ENCODE data around the gene SERP2. TPM values are rescaled to one million over a fixed set of nuclear protein-coding genes. Genes with fewer than 3 reads are reported as not detected.

The SERP2 gene
- polyA plus RNA-seq, 1 experiment: 5.4 TPM

DNA sequence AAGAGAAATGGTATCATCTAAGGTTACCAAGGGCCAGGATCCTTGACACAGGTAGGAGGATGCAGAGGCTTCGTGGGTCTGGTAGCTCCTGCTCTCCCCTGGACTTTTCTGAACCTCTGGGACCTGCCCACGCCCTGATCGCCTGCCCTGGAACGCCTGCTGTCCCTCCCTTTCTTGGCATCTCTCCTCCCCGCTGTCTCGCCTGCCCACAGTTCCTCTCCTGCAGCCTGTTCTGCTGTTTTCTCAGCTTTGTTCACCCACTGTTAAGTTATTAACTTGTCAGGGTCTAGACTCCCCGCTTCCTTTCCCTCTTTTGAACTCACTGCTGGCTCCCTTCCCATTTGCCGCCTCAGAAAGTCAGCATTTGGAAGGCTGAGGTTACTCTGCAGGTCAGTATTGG, 19.8 kb downstream of the SERP2 start:
- ChIA-PET CTCF (interaction anchor here (1.3 kb wide), 1 partner anchor 10 kb away, joined by 3 read pairs; no protein-coding TSS in a partner anchor), POLR2A (no interaction called here)
- Histone ChIP-seq H3K27me3 (ENCODE audit: control insufficient read depth, insufficient read depth, low read length) (no peaks in the 10 kb centered on the region), H3K36me3 (ENCODE audit: control insufficient read depth, insufficient read depth, low read length) (no peaks in the 10 kb centered on the region), H3K4me3 (ENCODE audit: low read depth, low read length) (no peak overlapping the region)
- TF ChIP-seq, protein P1, sequence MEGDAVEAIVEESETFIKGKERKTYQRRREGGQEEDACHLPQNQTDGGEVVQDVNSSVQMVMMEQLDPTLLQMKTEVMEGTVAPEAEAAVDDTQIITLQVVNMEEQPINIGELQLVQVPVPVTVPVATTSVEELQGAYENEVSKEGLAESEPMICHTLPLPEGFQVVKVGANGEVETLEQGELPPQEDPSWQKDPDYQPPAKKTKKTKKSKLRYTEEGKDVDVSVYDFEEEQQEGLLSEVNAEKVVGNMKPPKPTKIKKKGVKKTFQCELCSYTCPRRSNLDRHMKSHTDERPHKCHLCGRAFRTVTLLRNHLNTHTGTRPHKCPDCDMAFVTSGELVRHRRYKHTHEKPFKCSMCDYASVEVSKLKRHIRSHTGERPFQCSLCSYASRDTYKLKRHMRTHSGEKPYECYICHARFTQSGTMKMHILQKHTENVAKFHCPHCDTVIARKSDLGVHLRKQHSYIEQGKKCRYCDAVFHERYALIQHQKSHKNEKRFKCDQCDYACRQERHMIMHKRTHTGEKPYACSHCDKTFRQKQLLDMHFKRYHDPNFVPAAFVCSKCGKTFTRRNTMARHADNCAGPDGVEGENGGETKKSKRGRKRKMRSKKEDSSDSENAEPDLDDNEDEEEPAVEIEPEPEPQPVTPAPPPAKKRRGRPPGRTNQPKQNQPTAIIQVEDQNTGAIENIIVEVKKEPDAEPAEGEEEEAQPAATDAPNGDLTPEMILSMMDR (IDR thresholded peaks at IDR 0.05; ENCODE audit: insufficient read depth, low read depth, low read length): no peak
- no peak for DNase-seq (ENCODE audit: low read depth)

DNA sequence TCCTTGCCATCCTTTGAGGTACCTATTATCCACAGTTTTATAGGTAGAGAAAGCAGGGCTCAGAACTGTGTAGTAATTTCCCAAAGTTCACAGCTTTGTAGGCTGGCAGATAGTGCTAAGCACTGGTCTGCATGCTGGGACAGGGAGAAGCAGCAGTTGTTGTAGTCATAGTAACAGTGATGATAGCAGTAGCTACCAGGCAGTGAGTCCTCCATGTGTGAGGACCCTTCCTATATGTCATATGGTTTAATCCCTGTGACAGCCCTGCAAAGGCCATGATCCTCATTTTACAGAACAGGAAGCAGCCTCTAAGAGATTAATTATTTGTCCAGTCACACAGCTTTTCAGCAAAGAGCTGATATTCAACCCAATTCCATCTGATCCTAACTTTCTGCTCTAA, 21.0 kb downstream of the SERP2 start:
- no peak for DNase-seq (ENCODE audit: low read depth)
- no peaks in the 10 kb centered on the region for H3K27me3 ChIP-seq (ENCODE audit: control insufficient read depth, insufficient read depth, low read length)
- no peak overlapping the region for H3K4me3 ChIP-seq (ENCODE audit: low read depth, low read length)
- CTCF ChIA-PET: no interaction called here
- POLR2A ChIA-PET: no interaction called here
- TF ChIP-seq, protein P1 (IDR thresholded peaks at IDR 0.05; ENCODE audit: insufficient read depth, low read depth, low read length): no peak
- H3K36me3 ChIP-seq (ENCODE audit: control insufficient read depth, insufficient read depth, low read length): no peaks in the 10 kb centered on the region

GRCh38 chr13:44395976-44396694, 22.5 kb downstream of the SERP2 start:
- no peak for DNase-seq (ENCODE audit: low read depth)
- POLR2A ChIA-PET: interaction anchor here (0.6 kb wide), 1 partner anchor 337 kb away, joined by 3 read pairs; no protein-coding TSS in a partner anchor
- CTCF ChIA-PET: interaction anchor here (0.6 to 1.6 kb wide), 4 partner anchors 24 to 572 kb away, joined by 3 to 4 read pairs (median 3); no protein-coding TSS in a partner anchor

GRCh38 chr13:44396701-44397580, 23.3 kb downstream of the SERP2 start:
- Histone ChIP-seq H3K36me3 (ENCODE audit: control insufficient read depth, insufficient read depth, low read length) (no peaks in the 10 kb centered on the region), H3K4me3 (ENCODE audit: low read depth, low read length) (no peak overlapping the region), H3K27me3 (ENCODE audit: control insufficient read depth, insufficient read depth, low read length) (no peaks in the 10 kb centered on the region)
- peak; percentile 15 for DNase-seq (ENCODE audit: low read depth)
- TF ChIP-seq, protein P1 (IDR thresholded peaks at IDR 0.05; ENCODE audit: insufficient read depth, low read depth, low read length): no peak
- ChIA-PET CTCF (interaction anchor here (0.6 to 1.6 kb wide), 2 partner anchors 206 to 572 kb away, joined by 3 to 4 read pairs; no protein-coding TSS in a partner anchor), POLR2A (no interaction called here)

More at GRCh38 chr13:44395976-44396694, 22.5 kb downstream of the SERP2 start:
- Histone ChIP-seq H3K27me3 (ENCODE audit: control insufficient read depth, insufficient read depth, low read length) (no peaks in the 10 kb centered on the region), H3K4me3 (ENCODE audit: low read depth, low read length) (no peak overlapping the region), H3K36me3 (ENCODE audit: control insufficient read depth, insufficient read depth, low read length) (no peaks in the 10 kb centered on the region)
- TF ChIP-seq, protein P1 (IDR thresholded peaks at IDR 0.05; ENCODE audit: insufficient read depth, low read depth, low read length): no peak

DNA sequence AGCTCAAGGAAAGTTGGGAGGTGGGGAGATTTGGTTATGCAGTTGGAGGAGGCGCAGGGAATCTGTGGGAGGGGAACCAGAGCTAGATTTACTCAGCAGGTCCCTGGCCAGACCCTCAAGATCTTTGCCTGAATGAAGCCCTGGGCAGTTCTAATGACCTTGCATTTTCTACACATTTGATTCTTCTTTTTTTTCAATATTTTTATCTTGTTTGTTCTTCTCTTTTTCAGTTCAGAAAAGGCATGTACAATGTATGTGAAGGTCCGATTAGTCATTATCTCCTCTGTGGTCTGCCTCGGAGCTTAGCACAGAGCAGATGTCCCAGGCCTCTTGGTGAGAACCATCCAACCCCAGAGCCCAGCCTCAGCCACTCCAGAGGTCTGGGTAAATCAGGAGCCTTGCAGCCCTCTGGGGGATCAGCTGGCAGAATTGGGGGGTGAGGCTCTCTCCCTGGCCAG, 24.2 kb downstream of the SERP2 start:
- ChIA-PET POLR2A (interaction anchor here (0.5 kb wide), 1 partner anchor 38 kb away, joined by 4 read pairs; no protein-coding TSS in a partner anchor), CTCF (no interaction called here)
- Histone ChIP-seq H3K36me3 (ENCODE audit: control insufficient read depth, insufficient read depth, low read length) (no peaks in the 10 kb centered on the region), H3K27me3 (ENCODE audit: control insufficient read depth, insufficient read depth, low read length) (peaks cover 1% of the 10 kb centered on the region; the same call in 1 of the 2 replicates), H3K4me3 (ENCODE audit: low read depth, low read length) (no peak overlapping the region)
- no peak for DNase-seq (ENCODE audit: low read depth)
- TF ChIP-seq, protein P1 (IDR thresholded peaks at IDR 0.05; ENCODE audit: insufficient read depth, low read depth, low read length): no peak

Data from BJ (cell line).